ENCODE results near the gene CR1.
"Not testable (repeated sequence)": the region's sequence is repeated elsewhere in the genome, so short reads cannot be mapped to it uniquely, and the experiment has no call there.

Gene CR1

GRCh38 chr1:207579436-207579799, 83.5 kb downstream of the CR1 start:
- no peak for DNase-seq (ENCODE audit: low read depth in 1 of 2, low spot score in 1 of 2)

- no peak for DNase-seq (ENCODE audit: low read depth in 1 of 2, low spot score in 1 of 2)
Measured at GRCh38 chr1:207581496-207582153, 85.7 kb downstream of the CR1 start.

- not testable (repeated sequence) for DNase-seq (ENCODE audit: low read depth in 1 of 2, low spot score in 1 of 2)
Measured at GRCh38 chr1:207589506-207589905, 93.5 kb downstream of the CR1 start.

GRCh38 chr1:207591205-207591604, 95.2 kb downstream of the CR1 start:
- DNase-seq (ENCODE audit: low read depth in 1 of 2, low spot score in 1 of 2) = not testable (repeated sequence)

- not testable (repeated sequence) for DNase-seq (ENCODE audit: low read depth in 1 of 2, low spot score in 1 of 2)
Measured at GRCh38 chr1:207594095-207594494, 98.1 kb downstream of the CR1 start.

GRCh38 chr1:207603777-207604176, 107.8 kb downstream of the CR1 start:
- no peak for DNase-seq (ENCODE audit: low read depth in 1 of 2, low spot score in 1 of 2)

DNA sequence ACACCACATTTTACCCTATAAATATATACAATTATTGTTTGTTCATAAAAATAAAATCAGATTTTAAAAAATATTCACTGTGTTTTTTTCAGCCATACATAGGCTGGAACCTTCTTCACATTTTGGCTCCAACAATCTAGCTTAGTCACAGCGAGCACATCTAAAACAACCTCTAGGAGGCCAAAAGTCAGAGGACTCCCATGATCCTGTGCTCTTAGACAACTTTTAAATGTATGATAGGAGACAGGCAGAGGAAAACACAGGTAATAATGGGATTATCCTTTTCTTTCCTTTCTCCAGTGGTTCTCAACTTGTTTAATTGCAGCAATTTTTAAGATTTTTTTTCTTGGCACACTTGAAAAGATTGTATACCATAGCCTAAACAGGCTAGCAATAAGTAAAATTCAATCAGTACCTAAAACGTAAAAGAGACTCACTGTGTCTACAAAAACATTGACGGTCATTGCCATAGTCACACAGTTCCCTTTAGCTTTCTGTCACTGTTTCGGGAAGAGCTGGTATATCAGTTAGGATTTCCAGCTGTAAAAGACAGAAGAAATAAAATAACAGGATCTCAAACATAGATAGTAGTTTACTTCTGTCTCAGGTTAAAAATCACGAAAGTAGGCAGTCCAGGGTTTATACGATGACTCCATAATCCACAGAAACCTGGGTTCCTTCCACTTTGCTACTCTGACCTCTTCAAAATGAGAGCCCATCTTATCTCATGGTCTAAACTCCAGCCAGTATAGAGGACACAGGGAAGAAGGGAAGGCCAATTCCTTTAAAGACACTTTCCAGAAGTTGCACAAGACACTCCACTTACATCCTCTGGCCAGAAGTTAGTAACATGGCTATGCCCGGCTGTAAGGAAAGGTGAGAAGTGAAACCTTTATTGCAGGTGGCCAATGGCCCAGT, 109.7 kb downstream of the CR1 start:
- DNase-seq (ENCODE audit: low read depth in 1 of 2, low spot score in 1 of 2) = no peak

GRCh38 chr1:207606362-207606755, 110.4 kb downstream of the CR1 start:
- DNase-seq (ENCODE audit: low read depth in 1 of 2, low spot score in 1 of 2) = no peak

- no peak for DNase-seq (ENCODE audit: low read depth in 1 of 2, low spot score in 1 of 2)
Measured at GRCh38 chr1:207612762-207613161, 116.8 kb downstream of the CR1 start.

DNA sequence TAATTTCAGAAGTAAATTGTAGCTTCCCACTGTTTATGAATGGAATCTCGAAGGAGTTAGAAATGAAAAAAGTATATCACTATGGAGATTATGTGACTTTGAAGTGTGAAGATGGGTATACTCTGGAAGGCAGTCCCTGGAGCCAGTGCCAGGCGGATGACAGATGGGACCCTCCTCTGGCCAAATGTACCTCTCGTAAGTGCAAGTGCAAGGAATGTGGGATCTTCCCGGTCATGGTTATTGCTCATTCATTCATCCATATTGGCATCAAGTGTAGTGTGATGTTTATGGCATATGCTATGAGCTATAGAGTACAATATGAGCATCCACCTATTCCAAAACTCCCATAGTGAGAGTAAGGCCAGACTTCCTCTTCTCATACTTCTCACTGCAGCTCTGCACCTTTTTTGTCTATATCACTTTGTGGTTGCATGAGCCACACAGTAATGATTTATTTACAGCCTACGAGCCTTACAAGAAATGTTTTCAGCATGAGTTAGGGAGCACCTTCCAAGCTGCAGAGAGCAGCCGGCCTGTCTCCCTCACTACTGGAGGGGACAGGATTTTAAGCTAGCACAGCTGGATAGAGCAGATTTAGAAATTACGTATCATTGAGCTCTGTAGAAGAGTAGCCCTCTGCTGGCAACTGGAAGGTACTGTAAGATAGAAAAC, 124.0 kb downstream of the CR1 start:
- DNase-seq (ENCODE audit: low read depth in 1 of 2, low spot score in 1 of 2) = no peak

DNA sequence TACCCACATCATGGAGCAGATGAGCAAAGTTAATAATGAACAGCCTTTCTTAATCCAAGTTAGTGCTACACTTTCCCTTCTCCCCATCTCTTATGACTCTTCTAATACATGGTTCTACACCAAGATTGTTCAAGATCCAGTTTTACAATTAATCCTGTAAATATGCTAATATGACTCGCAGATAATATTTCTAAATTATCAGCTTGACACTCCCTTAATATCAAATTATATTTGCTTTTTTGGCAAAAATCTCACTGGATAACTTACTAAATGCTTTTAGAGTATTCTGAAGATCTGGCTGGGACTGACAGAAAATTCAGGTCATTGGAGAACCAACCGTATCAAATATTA, 124.6 kb downstream of the CR1 start:
- no peak for DNase-seq (ENCODE audit: low read depth in 1 of 2, low spot score in 1 of 2)

DNA sequence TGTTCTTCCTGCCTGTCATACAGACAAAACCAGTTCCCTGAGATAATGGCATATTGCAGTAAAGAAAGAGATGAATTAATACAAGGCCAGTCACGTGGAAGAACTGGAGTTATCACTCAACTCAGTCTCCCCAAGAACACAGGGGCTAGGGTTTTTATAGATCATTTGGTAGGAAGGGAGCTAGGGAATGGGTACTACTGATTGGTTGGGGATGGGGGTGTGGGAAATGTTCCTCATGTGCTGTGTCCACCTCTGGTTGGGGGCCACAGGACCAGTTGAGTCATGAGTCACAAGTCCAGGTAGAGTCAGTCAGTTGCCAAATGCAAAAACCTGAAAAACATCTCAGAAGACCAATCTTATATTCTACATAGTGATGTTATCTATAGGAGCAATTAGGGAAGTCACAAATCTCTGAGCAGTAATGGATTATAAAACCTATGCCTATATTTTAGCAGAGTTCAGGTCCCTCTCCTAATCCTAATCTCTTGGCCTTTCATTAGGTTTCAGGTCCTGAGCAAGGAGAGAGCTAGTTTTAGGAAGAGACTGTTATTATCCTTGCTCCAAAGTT, 129.6 kb downstream of the CR1 start:
- DNase-seq (ENCODE audit: low read depth in 1 of 2, low spot score in 1 of 2) = not testable (repeated sequence)

- DNase-seq (ENCODE audit: low read depth in 1 of 2, low spot score in 1 of 2) = no peak
Measured at GRCh38 chr1:207626972-207627337, 131.0 kb downstream of the CR1 start.

- DNase-seq (ENCODE audit: low read depth in 1 of 2, low spot score in 1 of 2) = no peak
Measured at GRCh38 chr1:207627496-207627895, 131.5 kb downstream of the CR1 start.

- no peak for DNase-seq (ENCODE audit: low read depth in 1 of 2, low spot score in 1 of 2)
Measured at GRCh38 chr1:207628776-207629175, 132.8 kb downstream of the CR1 start.

DNA sequence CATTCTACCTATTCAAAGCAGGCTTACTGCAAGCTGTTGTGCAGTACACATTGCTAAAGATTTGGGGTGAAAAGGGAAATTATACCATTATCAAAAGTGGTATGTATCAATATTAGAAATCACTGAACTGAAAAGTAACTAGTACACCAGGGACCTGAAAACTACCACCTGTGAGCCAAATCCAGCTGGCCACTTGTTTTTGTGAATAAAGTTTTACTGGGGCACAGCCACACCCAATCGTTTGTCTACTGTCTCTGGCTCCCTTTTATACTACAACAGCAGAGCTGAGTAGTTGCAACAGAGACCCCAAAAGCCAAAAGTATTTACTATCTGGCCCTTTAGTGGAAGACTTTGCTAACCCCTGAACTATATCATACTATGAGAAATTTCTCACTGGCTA, 135.2 kb downstream of the CR1 start:
- no peak for DNase-seq (ENCODE audit: low read depth in 1 of 2, low spot score in 1 of 2)

GRCh38 chr1:207633226-207633625, 137.3 kb downstream of the CR1 start:
- DNase-seq (ENCODE audit: low read depth in 1 of 2, low spot score in 1 of 2) = no peak

GRCh38 chr1:207633699-207634289, 137.8 kb downstream of the CR1 start:
- not testable (repeated sequence) for DNase-seq (ENCODE audit: low read depth in 1 of 2, low spot score in 1 of 2)

DNA sequence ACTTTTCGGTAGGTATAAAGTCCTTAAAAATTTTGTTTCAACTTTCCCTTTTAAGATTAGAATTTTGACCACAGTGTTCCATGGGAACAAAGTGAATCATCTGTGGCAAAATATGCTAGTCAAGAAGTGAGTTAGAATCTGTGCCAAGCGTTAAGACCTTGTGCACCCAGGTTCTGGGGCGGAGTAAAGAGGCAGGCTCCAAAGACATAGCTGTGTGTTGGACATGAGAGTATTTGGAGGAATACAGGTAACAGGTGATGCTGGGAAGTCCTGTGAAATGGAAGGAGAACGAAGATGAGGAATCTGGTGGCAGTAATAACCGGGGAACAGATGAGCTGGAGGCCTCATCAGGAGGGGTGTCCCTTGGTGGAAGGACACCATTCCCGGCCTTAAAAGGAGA, 138.3 kb downstream of the CR1 start:
- DNase-seq (ENCODE audit: low read depth in 1 of 2, low spot score in 1 of 2) = not testable (repeated sequence)

- DNase-seq (ENCODE audit: low read depth in 1 of 2, low spot score in 1 of 2) = not testable (repeated sequence)
Measured at GRCh38 chr1:207635569-207636186, 139.7 kb downstream of the CR1 start.
